T-helper 2 cell treated with Interferon-gamma antibody and Interleukin-4, amounts not matched to agents 5 μg/mL and 100 μg/mL, for 36 hours (primary cell): ENCODE measurements around the gene NTRK2.

ENCODE experiments used
- DNase-seq: peaks from one replicate; pipeline ENCODE4 v3.0.0; 2021; ENCODE audit warnings: low spot score
- H3K27ac Mint-ChIP-seq: one replicate; pipeline ENCODE4 v1.8.0; 2021; ENCODE audit warnings: mild to moderate bottlenecking, mixed read lengths
- H3K27me3 Mint-ChIP-seq: one replicate; pipeline ENCODE4 v1.8.0; 2021; ENCODE audit warnings: low read depth, mixed read lengths
- H3K36me3 Mint-ChIP-seq: one replicate; pipeline ENCODE4 v1.8.0; 2021; ENCODE audit warnings: low read depth, mixed read lengths
- H3K4me1 Mint-ChIP-seq: one replicate; pipeline ENCODE4 v1.8.0; 2021; ENCODE audit warnings: low read depth, mixed read lengths
- H3K4me3 Mint-ChIP-seq: one replicate; pipeline ENCODE4 v1.8.0; 2022; ENCODE audit warnings: mild to moderate bottlenecking, moderate library complexity, mixed read lengths
- H3K9me3 Mint-ChIP-seq: one replicate; pipeline ENCODE4 v1.8.0; 2021; ENCODE audit warnings: mixed read lengths

Gene NTRK2

DNA sequence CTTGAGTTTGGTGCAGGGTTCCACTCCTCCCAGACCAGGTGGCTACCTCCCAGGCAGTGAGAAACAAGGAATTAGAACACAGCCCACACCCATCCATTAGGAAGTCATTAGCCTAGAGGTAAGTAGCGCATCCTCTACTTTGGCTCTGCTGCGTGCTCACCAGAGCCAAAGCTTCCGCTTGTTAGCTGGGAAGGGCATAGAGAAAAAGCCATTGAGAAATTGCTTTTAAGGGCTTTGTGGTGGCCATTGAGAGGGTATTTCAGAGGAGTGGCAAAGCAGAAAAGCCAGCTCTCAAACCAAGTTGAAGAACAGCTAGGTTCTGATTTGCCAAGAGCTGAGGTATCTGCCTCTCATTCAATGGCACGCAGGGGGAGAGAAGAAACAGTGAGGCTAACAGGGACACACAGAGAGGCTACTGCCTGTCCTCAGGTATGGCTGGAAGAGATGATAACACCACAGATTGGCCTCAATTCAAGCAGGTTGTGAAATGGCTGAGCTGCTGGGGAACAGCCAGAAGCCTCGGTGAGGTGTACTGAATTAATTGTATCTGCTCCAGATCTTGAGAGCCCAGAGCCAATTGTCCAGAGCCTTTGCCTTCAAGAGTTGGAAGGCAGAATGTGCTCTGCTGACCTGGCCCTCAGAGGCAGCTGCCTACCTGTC lies 119.4 kb downstream of the NTRK2 start:
- H3K9me3 Mint-ChIP-seq, result no peaks in the 10 kb centered on the region
- H3K4me1 Mint-ChIP-seq, result no peaks in the 10 kb centered on the region
- no peaks in the 10 kb centered on the region for H3K36me3 Mint-ChIP-seq
- no peak for DNase-seq
- H3K27ac Mint-ChIP-seq, result no peak overlapping the region
- H3K27me3 Mint-ChIP-seq, result peaks cover 3% of the 10 kb centered on the region
- H3K4me3 Mint-ChIP-seq, result no peak overlapping the region

DNA sequence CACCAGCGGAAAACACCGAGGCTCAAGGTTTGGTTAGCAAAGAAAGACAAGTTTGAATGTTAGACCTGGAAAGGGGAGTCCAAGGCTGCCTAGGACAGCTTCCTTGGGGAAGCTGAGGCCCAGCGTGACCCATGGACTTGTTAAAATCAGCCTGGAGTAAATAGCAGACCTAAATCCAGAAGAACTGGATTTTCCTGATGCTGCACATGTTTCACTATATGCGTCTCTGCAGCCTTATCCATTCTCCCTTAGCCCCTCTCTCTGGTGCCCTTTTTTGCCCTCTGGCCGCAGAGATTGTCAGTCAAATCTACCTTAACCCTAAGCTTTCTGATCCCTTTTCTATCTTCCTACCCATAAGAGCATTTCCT lies 119.9 kb downstream of the NTRK2 start:
- Mint-ChIP-seq H3K4me3 (no peak overlapping the region), H3K9me3 (no peaks in the 10 kb centered on the region)

DNA sequence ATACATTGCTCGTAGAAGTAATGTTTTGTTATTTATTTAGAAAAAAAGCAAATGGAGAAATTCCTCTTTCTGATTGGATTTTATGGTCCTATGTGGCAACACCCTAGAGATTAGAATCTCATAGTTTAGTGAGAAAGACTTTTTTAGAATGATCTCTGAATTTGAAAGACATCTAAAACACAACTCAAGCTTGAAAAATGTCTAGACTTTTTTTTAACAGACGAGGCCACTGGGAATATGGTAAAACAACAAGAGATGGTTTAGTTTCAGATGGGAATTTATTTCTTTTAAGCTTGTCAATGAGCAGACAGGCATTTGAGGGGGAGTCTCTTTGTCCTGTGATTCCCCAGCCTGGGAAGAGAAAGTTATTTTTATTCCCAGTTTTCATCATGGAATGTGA lies 122.1 kb downstream of the NTRK2 start:
- no peaks in the 10 kb centered on the region for H3K9me3 Mint-ChIP-seq
- H3K27me3 Mint-ChIP-seq, result no peaks in the 10 kb centered on the region
- no peak for DNase-seq
- H3K4me3 Mint-ChIP-seq, result no peak overlapping the region
- H3K4me1 Mint-ChIP-seq, result no peaks in the 10 kb centered on the region
- H3K27ac Mint-ChIP-seq, result no peak overlapping the region
- no peaks in the 10 kb centered on the region for H3K36me3 Mint-ChIP-seq

More for the DNA sequence above, 119.9 kb downstream of the NTRK2 start:
- H3K36me3 Mint-ChIP-seq, result no peaks in the 10 kb centered on the region
- no peak for DNase-seq
- H3K27ac Mint-ChIP-seq, result no peak overlapping the region
- H3K27me3 Mint-ChIP-seq, result no peaks in the 10 kb centered on the region
- no peaks in the 10 kb centered on the region for H3K4me1 Mint-ChIP-seq

DNA sequence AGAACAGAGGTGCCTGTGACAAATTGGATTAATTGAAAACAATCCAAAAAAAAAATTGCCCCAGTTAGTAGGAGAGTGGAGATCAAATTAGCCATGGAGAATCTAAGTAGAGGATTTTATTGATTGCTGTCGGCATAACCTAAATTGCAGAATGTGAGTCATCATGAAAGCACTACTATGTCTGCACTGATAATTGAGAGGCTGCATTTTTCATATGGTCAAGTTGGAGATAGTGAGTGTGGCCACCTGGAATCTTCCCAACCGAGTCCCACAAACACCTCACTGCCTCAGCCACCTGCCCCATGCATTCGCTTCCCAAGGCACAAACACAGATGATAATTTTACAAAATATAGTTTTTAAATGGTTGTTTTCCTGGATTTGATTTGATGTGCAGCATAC lies 123.7 kb downstream of the NTRK2 start:
- H3K4me1 Mint-ChIP-seq, result no peaks in the 10 kb centered on the region
- H3K9me3 Mint-ChIP-seq, result no peaks in the 10 kb centered on the region
- DNase-seq, result no peak
- H3K36me3 Mint-ChIP-seq, result no peaks in the 10 kb centered on the region
- H3K4me3 Mint-ChIP-seq, result no peak overlapping the region
- no peak overlapping the region for H3K27ac Mint-ChIP-seq
- H3K27me3 Mint-ChIP-seq, result no peaks in the 10 kb centered on the region

- Mint-ChIP-seq H3K36me3 (no peaks in the 10 kb centered on the region), H3K9me3 (no peaks in the 10 kb centered on the region), H3K4me3 (no peak overlapping the region), H3K27me3 (no peaks in the 10 kb centered on the region), H3K4me1 (no peaks in the 10 kb centered on the region), H3K27ac (no peak overlapping the region)
- DNase-seq, result no peak
Measured at GRCh38 chr9:84794981-84795637, 125.6 kb downstream of the NTRK2 start.

GRCh38 chr9:84796404-84796803 lies 126.9 kb downstream of the NTRK2 start:
- Mint-ChIP-seq H3K4me1 (no peaks in the 10 kb centered on the region), H3K36me3 (no peaks in the 10 kb centered on the region), H3K27ac (no peak overlapping the region), H3K27me3 (no peaks in the 10 kb centered on the region), H3K9me3 (no peaks in the 10 kb centered on the region), H3K4me3 (no peak overlapping the region)
- DNase-seq, result no peak

- Mint-ChIP-seq H3K9me3 (no peaks in the 10 kb centered on the region), H3K27me3 (no peaks in the 10 kb centered on the region), H3K27ac (no peak overlapping the region), H3K4me1 (no peaks in the 10 kb centered on the region), H3K36me3 (no peaks in the 10 kb centered on the region), H3K4me3 (no peak overlapping the region)
- no peak for DNase-seq
Measured at GRCh38 chr9:84799251-84799650, 129.7 kb downstream of the NTRK2 start.

DNA sequence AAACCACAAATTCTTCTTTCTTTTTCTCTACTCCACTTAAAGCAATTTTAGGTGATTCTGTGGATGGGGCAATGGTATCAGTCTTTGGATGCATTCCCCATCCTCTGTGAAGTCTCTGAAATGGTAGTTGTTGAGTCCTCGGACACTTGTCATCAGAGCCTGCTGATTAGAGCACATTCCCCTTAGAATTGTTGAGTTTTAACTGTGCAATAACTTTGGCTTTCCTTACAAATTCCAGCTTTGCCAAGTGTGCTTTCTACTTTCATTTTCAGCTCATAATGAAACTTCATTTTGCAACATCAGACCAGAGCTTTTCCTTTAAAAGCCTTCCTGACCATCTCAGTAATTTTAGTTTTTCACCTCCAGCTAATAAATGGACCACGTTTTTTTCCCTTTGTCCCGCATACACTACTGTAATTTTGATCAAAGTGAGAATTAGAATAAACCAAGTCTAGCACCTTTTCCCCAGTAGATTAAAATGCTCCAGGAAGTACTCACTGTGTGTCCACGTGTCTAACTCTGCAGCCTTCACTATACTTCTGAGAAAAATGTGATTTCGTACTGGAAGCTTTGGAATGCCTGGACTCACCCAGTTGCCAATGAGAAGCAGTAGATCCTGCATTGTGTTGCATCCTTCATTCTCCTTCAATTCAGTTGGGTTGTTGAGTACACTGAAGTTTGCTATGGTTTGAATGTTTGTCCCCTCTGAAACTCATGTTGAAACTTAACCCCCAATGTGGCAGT lies 135.6 kb downstream of the NTRK2 start:
- no peak for DNase-seq
- Mint-ChIP-seq H3K27ac (no peak overlapping the region), H3K27me3 (peaks cover 3% of the 10 kb centered on the region), H3K4me3 (no peak overlapping the region), H3K4me1 (no peaks in the 10 kb centered on the region), H3K9me3 (no peaks in the 10 kb centered on the region), H3K36me3 (no peaks in the 10 kb centered on the region)

GRCh38 chr9:84807431-84807830 lies 137.9 kb downstream of the NTRK2 start:
- Mint-ChIP-seq H3K36me3 (no peaks in the 10 kb centered on the region), H3K9me3 (no peaks in the 10 kb centered on the region), H3K27ac (no peak overlapping the region), H3K4me3 (no peak overlapping the region), H3K27me3 (peaks cover 3% of the 10 kb centered on the region), H3K4me1 (no peaks in the 10 kb centered on the region)
- DNase-seq, result no peak

DNA sequence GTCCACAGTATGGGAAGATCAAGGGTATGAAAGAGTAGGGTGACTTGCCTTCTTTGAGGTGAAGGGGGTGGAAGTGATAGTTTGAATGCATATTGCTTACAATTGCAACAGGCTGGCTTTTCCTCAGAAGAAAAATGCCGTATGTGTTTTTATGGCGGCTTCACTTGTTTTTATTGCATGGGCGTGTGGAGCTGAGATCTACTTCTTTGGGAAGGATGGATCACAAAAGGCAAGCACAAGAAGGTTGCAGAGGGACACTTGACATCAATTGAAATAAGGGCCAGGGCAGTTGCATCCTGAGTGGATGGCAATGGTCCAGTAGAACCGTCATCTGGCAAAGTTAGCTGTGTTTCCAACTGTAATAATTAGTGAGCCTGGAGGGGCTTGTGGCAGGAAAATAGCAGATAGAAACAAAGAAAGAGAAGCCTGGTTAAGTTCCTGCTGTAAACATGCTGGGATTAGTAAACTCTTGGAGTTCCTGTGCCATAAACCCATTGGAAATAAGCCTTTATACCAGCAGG lies 138.4 kb downstream of the NTRK2 start:
- no peaks in the 10 kb centered on the region for H3K4me1 Mint-ChIP-seq
- H3K27me3 Mint-ChIP-seq, result peaks cover 3% of the 10 kb centered on the region
- no peak overlapping the region for H3K27ac Mint-ChIP-seq
- H3K9me3 Mint-ChIP-seq, result no peaks in the 10 kb centered on the region
- H3K4me3 Mint-ChIP-seq, result no peak overlapping the region
- H3K36me3 Mint-ChIP-seq, result no peaks in the 10 kb centered on the region
- DNase-seq, result no peak

- peaks cover 3% of the 10 kb centered on the region for H3K27me3 Mint-ChIP-seq
- H3K4me1 Mint-ChIP-seq, result no peaks in the 10 kb centered on the region
- no peak overlapping the region for H3K27ac Mint-ChIP-seq
- H3K9me3 Mint-ChIP-seq, result no peaks in the 10 kb centered on the region
- H3K36me3 Mint-ChIP-seq, result no peaks in the 10 kb centered on the region
- H3K4me3 Mint-ChIP-seq, result no peak overlapping the region
- no peak for DNase-seq
Measured at GRCh38 chr9:84808416-84808815, 138.9 kb downstream of the NTRK2 start.

- H3K4me1 Mint-ChIP-seq, result no peaks in the 10 kb centered on the region
- DNase-seq, result no peak
- no peak overlapping the region for H3K27ac Mint-ChIP-seq
- H3K4me3 Mint-ChIP-seq, result no peak overlapping the region
- no peaks in the 10 kb centered on the region for H3K36me3 Mint-ChIP-seq
- peaks cover 5% of the 10 kb centered on the region for H3K27me3 Mint-ChIP-seq
- no peaks in the 10 kb centered on the region for H3K9me3 Mint-ChIP-seq
Measured at GRCh38 chr9:84811072-84811750, 141.7 kb downstream of the NTRK2 start.

DNA sequence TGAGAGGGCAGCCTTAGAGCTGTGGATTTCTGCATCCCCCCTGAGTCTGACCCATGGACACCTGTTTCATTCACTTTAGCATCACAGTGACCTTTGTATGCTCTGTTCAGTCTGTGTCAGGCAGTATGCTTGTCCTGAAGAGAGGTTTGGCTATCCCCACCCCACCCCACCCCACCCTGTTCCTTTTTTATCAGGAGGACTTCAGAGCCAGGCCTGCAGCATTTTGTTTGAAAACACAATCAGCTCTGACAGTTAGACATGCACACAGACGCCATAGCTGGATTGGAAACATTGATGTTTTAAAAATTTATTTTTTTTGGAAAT lies 142.2 kb downstream of the NTRK2 start:
- H3K27me3 Mint-ChIP-seq, result peaks cover 5% of the 10 kb centered on the region
- H3K4me1 Mint-ChIP-seq, result no peaks in the 10 kb centered on the region
- no peaks in the 10 kb centered on the region for H3K36me3 Mint-ChIP-seq
- H3K9me3 Mint-ChIP-seq, result no peaks in the 10 kb centered on the region
- no peak overlapping the region for H3K27ac Mint-ChIP-seq
- no peak for DNase-seq
- no peak overlapping the region for H3K4me3 Mint-ChIP-seq

GRCh38 chr9:84812355-84812754 lies 142.8 kb downstream of the NTRK2 start:
- H3K36me3 Mint-ChIP-seq, result no peaks in the 10 kb centered on the region
- no peaks in the 10 kb centered on the region for H3K9me3 Mint-ChIP-seq

More at GRCh38 chr9:84812355-84812754, 142.8 kb downstream of the NTRK2 start:
- no peaks in the 10 kb centered on the region for H3K4me1 Mint-ChIP-seq
- no peak overlapping the region for H3K4me3 Mint-ChIP-seq
- DNase-seq, result no peak
- H3K27me3 Mint-ChIP-seq, result peaks cover 3% of the 10 kb centered on the region
- H3K27ac Mint-ChIP-seq, result no peak overlapping the region
